ENCODE measurements around the gene EIF4A2. TPM values are rescaled to one million over a fixed set of nuclear protein-coding genes. Genes with fewer than 3 reads are reported as not detected.

Gene EIF4A2
- total RNA-seq, 1 experiment from 2014 or later: 202 TPM

GRCh38 chr3:186754871-186755270 is 28.5 kb upstream of the EIF4A2 start:
- BruUV-seq (replicated peaks): no TSS peak
- Mint-ChIP-seq H3K4me1 (ENCODE audit: insufficient read depth, unreplicated experiment) (peaks cover 13% of the 10 kb centered on the region), H3K4me3 (ENCODE audit: unreplicated experiment) (no peak overlapping the region), H3K9me3 (ENCODE audit: unreplicated experiment) (no peaks in the 10 kb centered on the region), H3K36me3 (ENCODE audit: insufficient read depth, unreplicated experiment) (no peaks in the 10 kb centered on the region), H3K27me3 (ENCODE audit: insufficient read depth, unreplicated experiment) (no peaks in the 10 kb centered on the region), H3K27ac (ENCODE audit: low read depth, unreplicated experiment) (peak overlapping the region; percentile 97)
- intact Hi-C loops (cut with micrococcal nuclease): no loop called here
- ChIA-PET CTCF (interaction anchor here (7.2 kb wide), 1 partner anchor 139 kb away, joined by 61 read pairs; no protein-coding TSS in a partner anchor), POLR2A (interaction anchor here (0.7 to 7.4 kb wide), 7 partner anchors 14 to 942 kb away, joined by 3 to 82 read pairs (median 4); partner anchors contain the start of genes DNAJB11 and EIF4A2)
- DNase-seq (ENCODE audit: unreplicated experiment): no peak
- TF ChIP-seq CTCF (IDR thresholded peaks at IDR 0.05; ENCODE audit: unreplicated experiment): no peak

DNA sequence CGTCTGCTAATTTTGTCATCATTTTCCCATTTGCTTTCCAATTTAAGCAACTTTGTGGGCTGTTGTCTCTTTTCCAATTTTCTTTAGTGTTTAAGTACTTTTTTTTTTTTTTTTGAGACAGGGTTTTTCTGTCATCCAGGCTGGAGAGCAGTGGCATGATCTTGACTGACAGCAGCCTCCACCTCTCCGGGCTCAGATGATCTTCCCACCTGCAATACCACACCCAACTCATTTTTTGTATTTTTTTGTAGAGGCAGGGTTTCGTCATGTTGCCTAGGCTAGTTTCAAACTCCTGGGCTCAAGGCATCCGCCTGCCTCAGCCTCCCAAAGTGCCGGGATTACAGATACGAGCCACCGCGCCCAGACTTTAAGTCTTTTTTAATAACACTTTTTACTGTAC is 26.2 kb upstream of the EIF4A2 start:
- intact Hi-C loops (cut with micrococcal nuclease): no loop called here
- CTCF ChIA-PET: interaction anchor here (0.6 to 0.7 kb wide), 2 partner anchors 10 to 141 kb away, joined by 4 to 5 read pairs; no protein-coding TSS in a partner anchor
- Mint-ChIP-seq H3K9me3 (ENCODE audit: unreplicated experiment) (no peaks in the 10 kb centered on the region), H3K4me3 (ENCODE audit: unreplicated experiment) (no peak overlapping the region), H3K27ac (ENCODE audit: low read depth, unreplicated experiment) (no peak overlapping the region), H3K4me1 (ENCODE audit: insufficient read depth, unreplicated experiment) (peaks cover 13% of the 10 kb centered on the region), H3K27me3 (ENCODE audit: insufficient read depth, unreplicated experiment) (no peaks in the 10 kb centered on the region), H3K36me3 (ENCODE audit: insufficient read depth, unreplicated experiment) (no peaks in the 10 kb centered on the region)
- TF ChIP-seq CTCF (IDR thresholded peaks at IDR 0.05; ENCODE audit: unreplicated experiment): no peak
- no TSS peak for BruUV-seq (replicated peaks)
- DNase-seq (ENCODE audit: unreplicated experiment): no peak
- POLR2A ChIA-PET: interaction anchor here (0.6 to 2.2 kb wide), 2 partner anchors 26 to 82 kb away, joined by 3 to 5 read pairs; partner anchors contain the start of gene EIF4A2

DNA sequence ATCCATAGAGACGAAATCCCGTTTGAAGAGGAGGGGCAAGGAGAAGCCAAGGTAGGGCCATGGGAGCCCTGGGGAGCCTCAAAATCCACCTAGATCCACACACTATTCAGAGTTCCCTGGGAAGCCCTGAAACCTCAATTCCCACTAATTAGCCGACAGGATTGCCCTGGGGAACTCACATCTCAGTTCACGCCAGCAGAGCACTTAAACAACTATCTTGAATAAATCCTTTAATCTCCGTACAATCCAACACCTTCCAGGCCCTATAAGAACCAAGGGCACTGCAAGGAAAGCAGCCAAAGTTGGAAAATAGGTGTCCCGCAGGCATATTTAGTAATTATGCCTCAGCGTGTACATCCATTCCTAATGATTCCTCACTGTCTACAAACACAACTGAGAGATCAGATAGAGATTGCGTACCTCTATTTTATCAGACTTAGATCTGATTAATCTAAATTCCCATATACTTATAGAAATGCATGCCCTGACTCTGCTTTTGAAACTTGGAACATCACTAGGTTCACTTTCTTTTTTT is 25.6 kb upstream of the EIF4A2 start:
- Mint-ChIP-seq H3K27ac (ENCODE audit: low read depth, unreplicated experiment) (no peak overlapping the region), H3K4me3 (ENCODE audit: unreplicated experiment) (no peak overlapping the region), H3K36me3 (ENCODE audit: insufficient read depth, unreplicated experiment) (no peaks in the 10 kb centered on the region), H3K4me1 (ENCODE audit: insufficient read depth, unreplicated experiment) (peaks cover 13% of the 10 kb centered on the region), H3K9me3 (ENCODE audit: unreplicated experiment) (no peaks in the 10 kb centered on the region), H3K27me3 (ENCODE audit: insufficient read depth, unreplicated experiment) (no peaks in the 10 kb centered on the region)
- CTCF ChIA-PET: interaction anchor here (0.6 kb wide), 1 partner anchor 10 kb away, joined by 4 read pairs; no protein-coding TSS in a partner anchor
- POLR2A ChIA-PET: interaction anchor here (2.2 kb wide), 1 partner anchor 25 kb away, joined by 5 read pairs; the partner anchor contains the start of gene EIF4A2
- no TSS peak for BruUV-seq (replicated peaks)
- DNase-seq (ENCODE audit: unreplicated experiment): no peak
- TF ChIP-seq CTCF (IDR thresholded peaks at IDR 0.05; ENCODE audit: unreplicated experiment): no peak
- intact Hi-C loops (cut with micrococcal nuclease): no loop called here

DNA sequence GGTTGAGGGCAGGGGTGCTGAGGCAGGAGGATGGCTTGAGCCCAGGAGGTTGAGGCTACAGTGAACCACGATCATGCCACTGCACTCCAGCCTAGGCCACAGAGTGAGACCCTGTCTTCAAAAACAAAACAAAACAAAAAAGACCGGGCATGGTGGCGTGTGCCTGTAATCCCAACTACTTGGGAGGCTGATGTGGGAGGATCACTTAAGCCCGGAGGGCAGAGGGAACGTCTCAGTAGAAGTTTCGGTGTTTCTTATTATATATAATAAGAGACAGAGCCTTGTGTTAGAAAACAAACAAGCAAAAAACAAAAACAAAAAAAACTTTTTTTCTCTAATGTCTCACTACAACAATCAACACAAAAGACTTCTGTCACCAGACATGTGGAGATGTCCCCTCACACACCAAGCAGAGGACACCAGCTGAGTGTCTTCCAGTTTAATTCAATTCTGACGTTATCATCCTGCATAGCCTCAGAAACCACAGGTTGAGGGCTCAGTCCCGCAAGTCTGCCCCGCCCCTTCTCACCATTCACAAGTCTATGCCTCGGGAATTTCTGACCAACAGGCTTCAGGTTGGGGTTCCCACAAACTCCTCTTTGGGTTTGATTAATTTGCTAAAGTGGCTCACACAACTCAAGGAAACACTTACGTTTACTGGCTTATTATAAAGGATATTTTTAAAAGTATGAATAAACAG is 24.0 kb upstream of the EIF4A2 start:
- ChIA-PET CTCF (interaction anchor here (0.8 to 1.0 kb wide), 2 partner anchors 25 to 142 kb away, joined by 3 to 7 read pairs; no protein-coding TSS in a partner anchor), POLR2A (no interaction called here)
- H3K9me3 Mint-ChIP-seq (ENCODE audit: unreplicated experiment): no peaks in the 10 kb centered on the region
- no TSS peak for BruUV-seq (replicated peaks)
- no peak overlapping the region for H3K4me3 Mint-ChIP-seq (ENCODE audit: unreplicated experiment)
- intact Hi-C loops (cut with micrococcal nuclease): no loop called here
- TF ChIP-seq CTCF (IDR thresholded peaks at IDR 0.05; ENCODE audit: unreplicated experiment): no peak
- H3K27ac Mint-ChIP-seq (ENCODE audit: low read depth, unreplicated experiment): no peak overlapping the region
- H3K36me3 Mint-ChIP-seq (ENCODE audit: insufficient read depth, unreplicated experiment): no peaks in the 10 kb centered on the region
- H3K27me3 Mint-ChIP-seq (ENCODE audit: insufficient read depth, unreplicated experiment): no peaks in the 10 kb centered on the region
- H3K4me1 Mint-ChIP-seq (ENCODE audit: insufficient read depth, unreplicated experiment): peaks cover 5% of the 10 kb centered on the region
- DNase-seq (ENCODE audit: unreplicated experiment): no peak
